HFFc6 (cell line): Measurements from ENCODE around the gene TMEM135. TPM values are rescaled to one million over a fixed set of nuclear protein-coding genes. Genes with fewer than 3 reads are reported as not detected.

Experiments
- DNase-seq: peaks from one replicate; pipeline ENCODE4 v3.0.0-alpha.2; 2018
- H3K27ac Mint-ChIP-seq: 2 replicates; pipeline ENCODE4 v1.8.0; 2020; ENCODE audit warnings: mild to moderate bottlenecking, mixed read lengths
- H3K27me3 Mint-ChIP-seq: 2 replicates; pipeline ENCODE4 v1.8.0; 2021; ENCODE audit warnings: mild to moderate bottlenecking, moderate library complexity, mixed read lengths; ENCODE audit not compliant: insufficient read depth
- H3K36me3 Mint-ChIP-seq: 2 replicates; pipeline ENCODE4 v1.8.0; 2021; ENCODE audit warnings: low read depth, mixed read lengths
- H3K4me1 Mint-ChIP-seq: 2 replicates; pipeline ENCODE4 v1.8.0; 2020; ENCODE audit warnings: low read depth, mixed read lengths
- H3K4me3 Mint-ChIP-seq: 2 replicates; pipeline ENCODE4 v1.8.0; 2020; ENCODE audit warnings: mild to moderate bottlenecking, moderate library complexity, mixed read lengths
- H3K9me3 Mint-ChIP-seq: 2 replicates; pipeline ENCODE4 v1.8.0; 2020; ENCODE audit warnings: mild to moderate bottlenecking, mixed read lengths
- CTCF ChIP-seq: fragments of 200-600 bp; sonication (generic); IDR thresholded peaks from 2 replicates; pipeline ENCODE4 v1.5.0; 2021; ENCODE audit warnings: antibody characterized with exemption, mild to moderate bottlenecking
- total RNA-seq, 6 experiments: library from RNA; stranded (reverse); fragmentation: NEBNext Ultra II Directional; extraction: Animal tissue kit (Norgen Biotek cat#: 25700); gene quantifications; 2 replicates in 1 of 6; 3 replicates in 5 of 6; pipeline ENCODE4 v1.2.3, GENCODE V29; 2021

TMEM135 gene
- total RNA-seq, 6 experiments from 2014 or later, result 13.1 to 28.3 (median 20.5) TPM

- no peak for DNase-seq
- Mint-ChIP-seq H3K27me3 (no peaks in the 10 kb centered on the region), H3K27ac (no peak overlapping the region)
These were observed 264.2 kb downstream of the TMEM135 start for GRCh38 chr11:87301785-87302540.

GRCh38 chr11:87304412-87304811 lies 266.7 kb downstream of the TMEM135 start:
- no peak overlapping the region for H3K4me3 Mint-ChIP-seq
- H3K4me1 Mint-ChIP-seq, result no peaks in the 10 kb centered on the region
- H3K27me3 Mint-ChIP-seq, result no peaks in the 10 kb centered on the region
- no peak overlapping the region for H3K27ac Mint-ChIP-seq
- DNase-seq, result no peak
- no peak for TF ChIP-seq CTCF
- no peaks in the 10 kb centered on the region for H3K36me3 Mint-ChIP-seq
- H3K9me3 Mint-ChIP-seq, result no peaks in the 10 kb centered on the region

More at GRCh38 chr11:87301785-87302540, 264.2 kb downstream of the TMEM135 start:
- no peaks in the 10 kb centered on the region for H3K4me1 Mint-ChIP-seq
- no peak for TF ChIP-seq CTCF
- no peak overlapping the region for H3K4me3 Mint-ChIP-seq
- no peaks in the 10 kb centered on the region; the same call in 1 of the 2 replicates for H3K36me3 Mint-ChIP-seq
- no peaks in the 10 kb centered on the region for H3K9me3 Mint-ChIP-seq

- Mint-ChIP-seq H3K27ac (no peak overlapping the region), H3K27me3 (no peaks in the 10 kb centered on the region), H3K36me3 (no peaks in the 10 kb centered on the region), H3K4me1 (no peaks in the 10 kb centered on the region), H3K9me3 (no peaks in the 10 kb centered on the region), H3K4me3 (no peak overlapping the region)
- DNase-seq, result no peak
- no peak for TF ChIP-seq CTCF
These were observed 268.6 kb downstream of the TMEM135 start for GRCh38 chr11:87306262-87306851.

GRCh38 chr11:87307101-87307500 lies 269.4 kb downstream of the TMEM135 start:
- no peak overlapping the region for H3K4me3 Mint-ChIP-seq
- no peak for DNase-seq
- H3K27me3 Mint-ChIP-seq, result no peaks in the 10 kb centered on the region
- no peaks in the 10 kb centered on the region for H3K4me1 Mint-ChIP-seq
- H3K36me3 Mint-ChIP-seq, result no peaks in the 10 kb centered on the region
- no peaks in the 10 kb centered on the region for H3K9me3 Mint-ChIP-seq
- H3K27ac Mint-ChIP-seq, result no peak overlapping the region
- TF ChIP-seq CTCF, result no peak

GRCh38 chr11:87315229-87315628 lies 277.5 kb downstream of the TMEM135 start:
- no peak for TF ChIP-seq CTCF
- no peak overlapping the region for H3K27ac Mint-ChIP-seq
- no peaks in the 10 kb centered on the region for H3K36me3 Mint-ChIP-seq
- peaks cover 1% of the 10 kb centered on the region; the same call in 1 of the 2 replicates for H3K27me3 Mint-ChIP-seq
- H3K4me3 Mint-ChIP-seq, result no peak overlapping the region
- H3K4me1 Mint-ChIP-seq, result no peaks in the 10 kb centered on the region
- no peaks in the 10 kb centered on the region for H3K9me3 Mint-ChIP-seq
- no peak for DNase-seq
